Raji (cell line): ENCODE data around the gene ORC1.

Source experiments
- POLR2A ChIP-seq: IDR thresholded peaks from 2 replicates; pipeline ENCODE4 v1.6.1; 2011; ENCODE audit warnings: low read depth, low read length, control low read depth; ENCODE audit not compliant: insufficient read depth

Gene ORC1

DNA sequence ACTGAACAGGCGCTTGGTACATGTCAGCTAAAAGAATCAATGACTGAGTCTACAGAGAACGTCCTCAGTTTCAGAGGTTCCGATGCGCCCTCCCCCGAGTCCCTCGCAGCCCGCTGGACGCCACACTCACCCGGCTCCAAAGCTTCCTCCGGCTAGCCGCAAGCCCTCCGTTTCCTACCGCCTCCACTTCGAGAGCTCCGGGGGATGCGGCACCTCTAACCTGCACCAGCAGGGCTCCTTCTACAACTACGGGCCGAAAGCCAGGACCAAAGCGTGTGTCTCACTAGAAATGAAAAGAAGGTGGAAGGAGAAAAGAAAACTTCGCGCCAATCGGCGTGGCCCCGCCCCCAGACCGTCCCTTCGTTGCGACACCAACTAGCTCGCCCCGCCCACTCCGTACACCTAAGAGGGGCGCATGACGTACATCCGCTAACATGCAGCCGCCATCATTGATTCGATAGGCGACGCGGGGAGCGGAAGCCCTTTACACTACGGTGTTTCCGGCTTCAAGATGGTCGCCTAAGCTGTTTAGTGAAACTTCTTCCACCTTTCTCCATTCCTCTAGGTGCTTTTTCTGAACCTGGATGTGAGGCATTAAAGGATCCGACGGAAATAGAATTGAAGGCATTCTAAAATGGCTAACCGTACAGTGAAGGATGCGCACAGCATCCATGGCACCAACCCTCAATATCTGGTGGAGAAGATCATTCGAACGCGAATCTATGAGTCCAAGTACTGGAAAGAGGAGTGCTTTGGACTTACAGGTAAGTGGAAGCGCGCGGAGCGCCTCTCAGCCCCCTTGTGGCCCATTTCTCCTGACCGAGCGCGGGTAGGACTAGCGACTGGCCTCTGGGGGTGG lies at the start of gene ORC1, which contains the start of gene PRPF38A:
Gene ORC1, minus strand, starts transcription at position 308 of the 859 bp plus-strand sequence. CDS start 2,200 bp downstream, outside the sequence.
Gene PRPF38A, plus strand, starts transcription at position 487 of the 859 bp plus-strand sequence. Its CDS starts 148 bp downstream, at position 635.
- peak; percentile 90 for TF ChIP-seq POLR2A

DNA sequence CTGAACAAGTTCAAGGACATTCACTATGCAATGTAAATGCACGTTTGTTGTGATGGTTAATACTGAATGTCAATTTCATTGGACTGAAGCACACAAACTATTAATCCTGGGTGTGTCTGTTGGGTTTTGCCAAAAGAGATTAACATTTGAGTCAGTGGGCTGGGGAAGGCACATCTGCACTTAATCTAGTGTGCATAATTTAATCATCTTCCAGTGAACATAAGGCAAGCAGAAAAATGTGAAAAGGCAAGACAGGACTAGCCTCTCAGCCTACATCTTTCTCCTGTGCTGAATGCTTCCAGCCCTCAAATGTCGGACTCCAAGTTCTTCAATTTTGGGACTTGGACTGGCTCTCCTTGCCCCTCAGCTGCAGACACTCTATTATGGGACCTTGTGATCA lies 40.2 kb upstream of the ORC1 start:
- no peak for TF ChIP-seq POLR2A

DNA sequence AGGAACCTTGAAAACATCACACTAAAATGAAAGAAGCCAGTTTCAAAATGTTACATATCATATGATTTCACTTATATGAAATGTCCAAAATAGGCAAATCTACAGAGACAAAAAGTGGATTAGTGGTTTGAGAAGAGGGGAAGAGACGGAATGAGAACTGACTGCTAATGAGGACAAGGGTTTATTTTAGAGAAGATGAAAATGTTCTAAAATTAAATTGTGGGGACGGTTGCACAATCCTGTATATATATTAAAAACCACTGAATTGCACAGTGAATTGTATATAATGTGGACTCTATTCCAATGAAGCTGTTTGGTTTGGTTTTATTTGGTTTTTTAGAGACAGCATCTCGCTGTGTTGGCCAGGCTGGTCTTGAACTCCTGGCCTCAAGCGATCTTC lies 35.8 kb upstream of the ORC1 start:
- no peak for TF ChIP-seq POLR2A

DNA sequence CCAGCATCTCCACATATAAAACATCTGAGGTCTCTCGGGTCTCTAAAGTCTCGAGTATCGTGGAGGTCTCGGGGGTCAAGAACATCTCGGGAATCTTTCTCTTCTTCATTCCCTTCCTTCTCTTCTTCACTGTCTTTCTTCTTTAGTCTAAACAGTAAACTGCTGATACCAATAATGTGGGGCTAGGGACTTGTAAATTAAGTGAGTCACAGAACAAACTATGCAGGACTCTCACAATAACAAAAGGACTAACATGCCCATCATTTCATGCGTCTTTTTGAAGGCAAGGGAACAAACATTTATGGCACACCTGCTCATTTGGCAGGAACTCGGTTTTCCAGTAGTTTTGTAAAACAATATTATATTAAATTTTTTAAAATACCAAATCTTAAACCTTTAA lies 32.6 kb upstream of the ORC1 start:
- TF ChIP-seq POLR2A = no peak

DNA sequence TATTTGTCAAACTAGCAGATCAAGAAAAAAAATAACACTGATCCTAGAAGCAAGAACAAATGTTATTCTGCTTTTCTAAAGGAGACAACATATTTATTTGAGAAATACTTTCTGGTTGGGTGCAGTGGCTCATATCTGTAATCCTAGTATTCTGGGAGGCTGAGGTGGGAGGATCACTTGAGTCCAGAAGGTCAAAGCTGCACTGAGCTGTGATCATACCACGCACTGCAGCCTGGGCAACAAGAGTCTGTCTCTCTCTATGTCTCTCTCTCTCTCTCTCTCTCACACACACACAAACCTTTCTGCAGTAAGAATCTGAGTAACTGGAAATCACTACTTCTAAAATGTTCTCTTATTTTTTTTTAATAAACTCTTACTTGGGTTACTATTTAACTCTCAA lies 31.4 kb upstream of the ORC1 start:
- no peak for TF ChIP-seq POLR2A

DNA sequence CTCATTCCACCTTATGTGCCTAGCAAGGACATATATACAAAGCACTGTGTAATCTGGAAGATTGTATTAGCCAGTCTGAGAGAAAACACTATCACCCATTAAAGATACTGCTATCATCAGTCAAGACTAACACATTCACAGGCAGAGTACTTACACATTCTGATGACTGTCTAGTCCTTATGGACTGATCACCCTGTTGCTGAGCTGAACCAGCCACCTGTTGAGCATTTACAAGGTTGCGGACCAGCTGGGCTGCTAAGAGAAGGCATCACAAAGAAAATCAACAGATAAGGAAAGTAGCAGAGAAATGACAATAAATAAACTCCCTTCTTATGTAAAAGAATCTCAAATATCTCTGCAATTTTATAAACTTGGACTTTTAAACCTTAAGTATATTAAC lies 31.0 kb upstream of the ORC1 start:
- no peak for TF ChIP-seq POLR2A

DNA sequence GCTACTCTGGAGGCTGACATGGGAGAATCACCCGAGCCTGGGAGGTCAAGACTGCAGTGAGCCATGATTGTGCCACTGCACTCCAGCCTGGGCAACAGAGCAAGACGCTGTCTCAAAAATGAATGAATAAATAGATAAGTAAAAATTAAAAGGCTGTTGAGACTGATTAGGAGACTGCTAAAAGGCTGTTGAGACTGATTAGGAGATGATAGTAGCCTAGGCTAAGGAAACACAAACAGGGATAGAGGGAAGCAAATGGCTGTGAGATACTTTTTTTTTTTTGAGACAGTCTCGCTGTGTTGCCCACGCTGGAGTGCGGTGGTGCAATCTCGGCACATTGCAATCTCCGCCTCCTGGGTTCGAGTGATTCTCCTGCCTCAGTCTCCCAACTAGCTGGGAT lies 28.6 kb upstream of the ORC1 start:
- TF ChIP-seq POLR2A = no peak

DNA sequence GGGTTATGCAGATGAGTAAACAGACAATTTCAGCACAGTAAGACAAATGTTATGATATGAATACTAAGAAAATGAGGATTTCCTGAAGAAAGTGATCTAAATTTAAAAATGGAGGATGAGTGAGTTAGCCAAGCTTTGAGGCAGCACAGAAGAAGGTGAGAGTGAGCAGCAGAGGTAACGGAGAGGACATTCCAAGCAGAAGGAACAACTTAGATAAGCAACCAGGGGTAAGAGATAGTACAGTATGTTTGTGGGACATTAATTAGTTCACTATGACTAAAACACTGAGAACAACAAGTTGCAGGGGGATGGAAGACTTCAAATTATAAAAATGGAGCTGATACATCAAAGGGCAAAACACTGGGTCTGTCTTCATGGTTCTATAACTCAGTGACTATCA lies 22.9 kb upstream of the ORC1 start:
- no peak for TF ChIP-seq POLR2A

DNA sequence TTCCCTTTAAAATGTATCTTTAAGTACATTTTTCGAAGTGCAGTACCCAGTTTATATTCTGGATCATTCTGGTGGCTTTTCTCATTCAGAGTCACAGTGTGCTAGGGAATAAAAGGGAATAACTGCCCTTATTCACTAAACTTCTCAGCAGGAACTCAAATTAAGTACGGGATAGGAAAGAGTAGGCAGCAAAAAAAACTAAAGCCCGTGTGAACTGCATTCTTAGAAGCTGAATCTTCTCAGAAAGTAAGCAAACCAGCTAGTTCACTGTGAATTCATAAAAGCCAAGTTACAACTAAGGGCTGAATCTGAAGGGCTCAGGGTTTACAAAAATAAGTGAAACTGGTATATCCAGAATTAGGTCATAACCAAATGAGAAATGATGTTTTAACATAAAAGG lies 22.1 kb upstream of the ORC1 start:
- no peak for TF ChIP-seq POLR2A

DNA sequence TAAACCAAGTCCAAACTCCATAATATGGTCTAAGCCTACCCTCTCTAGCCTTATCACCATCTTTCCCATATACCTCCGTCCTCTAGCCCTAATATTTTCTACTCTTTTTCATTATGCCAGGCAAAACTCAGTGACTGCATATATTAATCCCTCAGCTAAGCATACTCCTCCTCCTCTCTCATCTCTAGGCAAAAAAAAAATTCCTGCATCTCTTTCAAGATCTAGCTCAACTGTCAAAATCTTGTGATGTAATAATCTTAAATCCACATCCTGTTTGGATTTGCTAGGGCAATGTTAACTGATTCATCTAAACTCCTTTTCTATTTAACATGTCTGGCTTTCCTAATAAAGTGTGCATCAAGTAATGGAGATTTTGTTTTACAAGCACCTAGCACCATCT lies 20.6 kb upstream of the ORC1 start:
- TF ChIP-seq POLR2A = no peak

DNA sequence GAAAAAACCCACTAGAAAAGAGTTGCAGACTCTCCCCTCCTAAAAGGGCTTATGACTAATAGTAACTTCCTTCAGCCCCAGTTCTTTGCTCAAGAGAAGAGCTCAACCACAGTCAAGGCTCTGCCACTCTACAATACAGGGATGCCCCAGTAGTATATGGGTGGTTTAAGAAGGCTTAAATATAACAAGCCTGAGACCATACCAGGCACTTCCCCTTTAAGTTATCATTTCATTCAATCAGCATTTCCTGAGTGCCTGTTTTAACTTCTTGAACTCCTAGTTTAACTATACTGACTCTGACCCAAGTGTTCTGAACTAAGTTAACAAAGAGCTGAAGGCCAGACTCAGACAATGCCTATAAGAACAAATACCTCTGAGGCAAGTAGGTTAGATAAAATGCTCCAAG lies 20.0 kb upstream of the ORC1 start:
- TF ChIP-seq POLR2A = no peak

DNA sequence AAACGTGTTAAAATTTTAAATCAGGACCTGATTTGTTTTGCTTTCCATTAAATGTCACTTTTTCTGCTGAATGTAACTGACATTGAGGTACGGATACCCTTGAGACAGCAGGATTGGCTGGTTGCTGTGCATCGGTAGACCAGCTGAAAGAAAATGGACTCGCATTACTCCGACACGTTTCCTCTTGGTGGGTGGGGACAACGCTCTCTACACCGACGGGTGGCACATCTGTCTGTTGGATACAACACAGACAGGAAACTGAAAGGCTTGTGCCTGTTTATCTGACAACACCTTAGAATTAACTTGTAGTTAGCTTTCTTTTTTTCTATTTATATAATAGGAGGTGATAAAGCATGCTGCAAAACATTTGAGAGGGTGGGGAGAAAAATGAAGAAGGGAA lies 19.5 kb upstream of the ORC1 start:
- no peak for TF ChIP-seq POLR2A

DNA sequence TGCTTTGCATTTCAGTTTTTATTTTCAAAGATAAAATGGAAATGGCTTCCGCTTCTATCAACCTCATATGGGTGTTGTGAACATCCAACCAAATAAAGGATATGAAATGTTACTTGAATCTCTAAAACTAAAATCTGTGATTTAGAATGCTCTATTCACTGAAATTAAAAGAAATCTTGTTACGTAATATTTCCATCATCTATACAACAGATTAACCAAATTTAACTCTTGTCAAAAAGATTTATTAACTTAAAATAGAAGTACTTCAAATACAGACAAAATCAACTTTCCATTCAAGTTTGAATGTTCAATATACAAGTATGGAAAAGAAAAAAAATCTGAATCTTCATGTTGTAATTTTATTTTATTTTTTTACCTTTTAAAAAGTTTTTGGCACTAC lies 18.8 kb upstream of the ORC1 start:
- no peak for TF ChIP-seq POLR2A

DNA sequence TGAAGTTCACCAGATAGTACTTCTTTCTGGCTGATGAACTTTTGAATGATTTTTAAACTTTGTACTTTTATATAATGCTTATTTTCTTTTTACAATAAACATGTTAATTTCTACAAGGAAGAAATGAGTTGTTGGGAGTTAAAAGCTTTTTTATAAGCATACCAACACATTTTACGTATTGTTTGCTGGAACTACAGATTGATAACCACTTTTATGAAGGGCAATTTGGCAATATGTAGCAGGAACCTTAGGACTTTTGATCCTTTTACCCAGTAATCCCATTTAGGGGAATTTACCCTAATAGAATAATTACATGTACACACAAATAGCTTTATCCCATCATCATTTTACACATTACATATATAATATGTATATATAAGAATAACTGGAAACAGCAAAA lies 16.5 kb upstream of the ORC1 start:
- no peak for TF ChIP-seq POLR2A

DNA sequence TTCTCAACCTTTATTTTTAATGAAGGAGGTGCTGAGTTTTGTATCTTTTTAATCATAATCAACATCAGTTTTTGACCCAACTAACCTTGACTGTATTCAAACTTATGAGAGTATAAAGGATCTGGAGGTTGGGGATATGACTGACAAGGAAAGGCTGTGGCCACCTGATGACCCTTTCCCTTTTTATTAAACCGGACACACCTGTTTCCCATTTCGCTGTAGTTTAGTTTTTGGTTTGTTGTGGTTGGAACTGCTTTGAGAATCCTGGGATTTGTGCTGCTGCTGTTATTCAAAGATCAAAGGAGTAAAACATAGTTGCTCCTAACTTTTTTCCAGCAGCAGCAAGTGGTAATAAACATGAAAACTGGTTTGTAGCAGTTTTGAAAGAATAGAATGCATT lies 12.6 kb upstream of the ORC1 start:
- no peak for TF ChIP-seq POLR2A

DNA sequence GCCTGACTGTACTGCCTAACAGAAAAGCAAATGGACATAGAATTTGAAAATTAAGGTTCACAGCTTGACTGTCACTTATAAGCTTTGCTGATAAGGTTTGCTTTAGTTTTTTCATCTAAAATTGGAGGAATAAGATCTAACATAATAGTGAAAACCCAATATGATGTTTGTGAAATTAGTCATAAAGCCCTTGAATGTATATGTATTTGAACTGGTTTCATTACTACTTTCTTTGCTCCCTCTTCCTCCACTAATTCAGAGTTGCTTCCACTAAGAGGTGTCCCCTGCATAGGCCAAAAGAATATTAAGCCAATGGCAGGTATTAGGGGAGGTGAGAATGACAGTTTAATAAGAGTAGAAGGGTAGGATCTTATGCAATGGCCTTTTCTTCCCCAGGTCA lies 10.7 kb upstream of the ORC1 start:
- TF ChIP-seq POLR2A = no peak

DNA sequence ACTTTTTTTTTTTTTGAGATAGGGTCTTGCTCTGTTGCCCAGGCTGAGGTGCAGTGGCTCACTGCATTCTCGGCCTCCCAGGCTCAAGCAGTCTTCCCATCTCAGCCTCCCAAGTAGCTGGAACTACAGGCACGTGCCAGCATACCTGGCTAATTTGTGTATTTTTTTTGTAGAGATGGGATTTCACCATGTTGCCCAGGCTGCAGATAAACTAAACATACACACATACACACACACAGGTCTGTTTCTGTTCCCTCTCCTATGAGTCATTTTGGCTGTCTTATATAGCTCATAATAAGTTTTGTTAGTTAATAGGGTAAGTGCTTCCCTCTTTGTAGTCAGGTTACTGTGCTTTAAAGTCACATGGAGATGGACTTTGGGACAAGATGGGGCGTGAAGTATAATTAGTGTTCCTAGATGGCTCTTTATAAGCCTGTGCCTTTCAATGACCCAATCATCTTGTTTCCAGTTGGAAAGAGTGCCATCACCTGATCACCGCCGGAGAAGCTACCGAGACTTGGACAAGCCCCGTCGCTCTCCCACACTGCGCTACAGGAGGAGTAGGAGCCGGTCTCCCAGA lies 9.3 kb upstream of the ORC1 start:
- no peak for TF ChIP-seq POLR2A

DNA sequence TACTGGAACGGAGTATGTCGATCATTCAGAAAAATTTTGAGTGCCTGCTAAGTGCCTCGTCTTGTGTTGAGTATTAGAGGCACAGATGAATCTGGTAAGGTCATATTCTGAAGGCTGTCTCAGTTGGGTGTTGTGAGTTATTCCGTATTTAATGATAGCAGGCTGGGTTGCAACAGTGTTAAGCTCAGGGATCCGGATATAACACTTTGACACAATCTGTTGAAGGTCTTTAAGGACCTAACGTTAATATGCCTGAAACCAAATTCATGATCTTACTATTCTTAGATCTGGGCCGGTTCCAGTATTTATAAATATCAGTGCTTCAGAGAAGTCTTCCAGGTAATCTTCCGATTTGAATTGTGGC lies 734 bp upstream of the ORC1 start:
- no peak for TF ChIP-seq POLR2A
